Fibroblast of lung (primary cell): Measurements from ENCODE around the gene ITPRID2. TPM values are rescaled to one million over a fixed set of nuclear protein-coding genes. Genes with fewer than 3 reads are reported as not detected.

Experiments used
- DNase-seq, 2 donors: peaks; one replicate each; pipeline versions ENCODE4 v3.0.0 to v3.0.0-alpha.2; 2010; ENCODE audit warnings: low read depth in 2 of 2
- H2AFZ ChIP-seq: 2 replicates; pipeline ENCODE4 v1.5.1; 2012; ENCODE audit warnings: low read length, control low read depth, inconsistent platforms
- H3K27ac ChIP-seq: 2 replicates; pipeline ENCODE4 v1.5.1; 2011; ENCODE audit warnings: low read length, control low read depth; ENCODE audit not compliant: insufficient read depth
- H3K27me3 ChIP-seq: 2 replicates; pipeline ENCODE4 v1.5.1; 2011; ENCODE audit warnings: mild to moderate bottlenecking, low read length; ENCODE audit not compliant: control insufficient read depth, insufficient read depth
- H3K36me3 ChIP-seq: 2 replicates; pipeline ENCODE4 v1.5.1; 2011; ENCODE audit warnings: low read length; ENCODE audit not compliant: control insufficient read depth, insufficient read depth
- H3K4me1 ChIP-seq: 2 replicates; pipeline ENCODE4 v1.5.1; 2011; ENCODE audit warnings: low read length; ENCODE audit not compliant: control insufficient read depth, insufficient read depth; ENCODE audit errors: extremely low read depth
- H3K4me2 ChIP-seq: 2 replicates; pipeline ENCODE4 v1.5.1; 2011; ENCODE audit warnings: low read length, control low read depth; ENCODE audit not compliant: insufficient read depth; ENCODE audit errors: extremely low read depth
- H3K4me3 ChIP-seq, 4 experiments: fragments of 200-600 bp in 1 of 4; sonication (generic) in 1 of 4; replicated peaks in 1 of 4; 2 replicates each; pipeline ENCODE4 v1.5.1; 2011 to 2016; ENCODE audit warnings: low read length in 4 of 4, low read depth in 3 of 4, mild to moderate bottlenecking in 3 of 4, control low read depth in 2 of 4, inconsistent platforms in 1 of 4, mixed read lengths in 1 of 4; ENCODE audit not compliant: insufficient read depth in 1 of 4; ENCODE audit errors: control extremely low read depth in 1 of 4
- H3K79me2 ChIP-seq: 2 replicates; pipeline ENCODE4 v1.5.1; 2012; ENCODE audit warnings: mild to moderate bottlenecking, low read length, inconsistent platforms; ENCODE audit not compliant: control insufficient read depth, insufficient read depth
- H3K9ac ChIP-seq: 2 replicates; pipeline ENCODE4 v1.5.1; 2011; ENCODE audit warnings: mild to moderate bottlenecking, low read length, control low read depth; ENCODE audit not compliant: insufficient read depth
- H3K9me3 ChIP-seq: 2 replicates; pipeline ENCODE4 v1.5.1; 2012; ENCODE audit warnings: low read depth, low read length; ENCODE audit not compliant: control insufficient read depth, insufficient read depth
- H4K20me1 ChIP-seq: 2 replicates; pipeline ENCODE4 v1.5.1; 2011; ENCODE audit warnings: low read length; ENCODE audit not compliant: control insufficient read depth, insufficient read depth; ENCODE audit errors: extremely low read depth
- EZH2 ChIP-seq: IDR thresholded peaks from 2 replicates; pipeline ENCODE4 v1.5.1; 2012; ENCODE audit warnings: low read length, control low read depth, mild to moderate bottlenecking; ENCODE audit errors: missing control alignments
- polyA plus RNA-seq, 2 donors: library from polyadenylated mRNA; depleted of rRNA in 1 of 2; stranded (reverse) in 1 of 2; unstranded in 1 of 2; fragments of >200 nt; gene quantifications; 2 replicates each; pipeline ENCODE4 v1.2.1, GENCODE V29; 2011 to 2012; ENCODE audit warnings: missing spikeins in 1 of 2
- total RNA-seq: library from RNA; depleted of rRNA; stranded (reverse); fragments of >200 nt; gene quantifications from 2 replicates; pipeline ENCODE4 v1.2.1, GENCODE V29; 2014
- TF ChIP-seq, protein P1 (sequence below), 2 donors: IDR thresholded peaks in 1 of 2; conservative IDR thresholded peaks in 1 of 2; 1 replicate in 1 of 2; 2 replicates in 1 of 2; pipeline ENCODE4 v1.5.1; 2011 to 2012; ENCODE audit warnings: low read length in 2 of 2, control low read depth in 1 of 2, inconsistent platforms in 1 of 2, low read depth in 1 of 2, mild to moderate bottlenecking in 1 of 2

ITPRID2 gene
- total and polyA plus RNA-seq, 2 donors (not counting 1 experiment from before 2014, with no cell fraction given) = 70.5 to 179 TPM

DNA sequence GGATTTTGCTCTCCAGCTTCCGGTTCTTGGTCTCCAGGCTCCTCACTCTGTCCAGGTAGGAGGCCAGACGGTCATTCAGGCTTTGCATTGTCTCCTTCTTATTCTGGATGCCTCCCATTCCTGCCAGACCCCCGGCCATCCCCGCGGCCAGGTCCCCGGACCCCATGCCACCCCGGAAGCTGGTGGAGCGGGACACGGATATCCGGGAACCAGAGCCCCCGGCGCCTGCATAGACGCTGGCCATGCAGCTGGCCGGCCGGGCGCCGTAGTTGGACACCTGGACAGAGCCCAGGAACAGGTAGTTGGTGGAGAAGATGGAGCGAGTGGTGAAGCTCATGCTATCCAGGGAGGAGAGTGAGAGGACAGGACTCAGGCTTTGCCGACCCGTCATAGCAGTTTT lies 70.6 kb downstream of the ITPRID2 start:
- Histone ChIP-seq H3K9me3 (no peaks in the 10 kb centered on the region), H3K79me2 (no peaks in the 10 kb centered on the region), H2AFZ (no peak overlapping the region), H3K4me3 (no peak overlapping the region), H3K9ac (no peak overlapping the region), H3K27ac (no peak overlapping the region), H3K36me3 (no peaks in the 10 kb centered on the region), H3K4me1 (no peaks in the 10 kb centered on the region), H4K20me1 (no peaks in the 10 kb centered on the region), H3K4me2 (no peak overlapping the region), H3K27me3 (no peaks in the 10 kb centered on the region)
- no peak for DNase-seq
- TF ChIP-seq, protein P1, sequence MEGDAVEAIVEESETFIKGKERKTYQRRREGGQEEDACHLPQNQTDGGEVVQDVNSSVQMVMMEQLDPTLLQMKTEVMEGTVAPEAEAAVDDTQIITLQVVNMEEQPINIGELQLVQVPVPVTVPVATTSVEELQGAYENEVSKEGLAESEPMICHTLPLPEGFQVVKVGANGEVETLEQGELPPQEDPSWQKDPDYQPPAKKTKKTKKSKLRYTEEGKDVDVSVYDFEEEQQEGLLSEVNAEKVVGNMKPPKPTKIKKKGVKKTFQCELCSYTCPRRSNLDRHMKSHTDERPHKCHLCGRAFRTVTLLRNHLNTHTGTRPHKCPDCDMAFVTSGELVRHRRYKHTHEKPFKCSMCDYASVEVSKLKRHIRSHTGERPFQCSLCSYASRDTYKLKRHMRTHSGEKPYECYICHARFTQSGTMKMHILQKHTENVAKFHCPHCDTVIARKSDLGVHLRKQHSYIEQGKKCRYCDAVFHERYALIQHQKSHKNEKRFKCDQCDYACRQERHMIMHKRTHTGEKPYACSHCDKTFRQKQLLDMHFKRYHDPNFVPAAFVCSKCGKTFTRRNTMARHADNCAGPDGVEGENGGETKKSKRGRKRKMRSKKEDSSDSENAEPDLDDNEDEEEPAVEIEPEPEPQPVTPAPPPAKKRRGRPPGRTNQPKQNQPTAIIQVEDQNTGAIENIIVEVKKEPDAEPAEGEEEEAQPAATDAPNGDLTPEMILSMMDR (conservative IDR thresholded peaks at IDR 0.05 in 1 of 2, IDR thresholded peaks at IDR 0.05 in 1 of 2; ENCODE audit: low read depth in 1 of 2, low read length in 2 of 2) = no peak
- no peak for TF ChIP-seq EZH2

DNA sequence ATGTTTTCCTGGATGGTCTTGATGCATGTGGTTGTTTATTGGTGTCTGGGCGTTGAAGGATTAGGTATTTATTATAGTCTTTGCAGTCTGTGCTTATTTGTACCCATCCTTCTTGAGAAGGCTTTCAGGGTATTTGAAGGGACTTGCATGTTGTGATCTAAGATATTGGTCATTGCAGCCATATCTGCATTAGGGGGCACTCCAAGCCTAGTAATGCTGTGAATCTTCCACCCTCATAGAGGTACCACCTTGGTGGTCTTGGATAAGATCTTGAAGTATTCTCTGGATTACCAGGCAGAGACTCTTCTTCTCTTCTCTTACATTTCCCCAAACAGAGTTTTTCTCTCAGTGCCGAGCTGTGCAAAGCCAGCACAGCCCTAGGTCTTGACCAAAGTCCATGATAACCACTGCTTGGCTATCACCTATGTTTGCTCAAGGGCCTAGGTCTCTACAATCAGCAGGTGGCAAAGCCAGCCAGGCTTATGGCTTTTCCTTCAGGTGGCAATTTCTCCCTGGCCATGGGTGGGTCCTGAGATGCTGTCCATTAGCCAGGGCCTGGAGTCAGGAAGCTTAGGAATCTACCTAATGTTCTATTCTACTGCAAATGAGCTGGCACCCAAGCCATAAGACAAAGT lies 78.7 kb downstream of the ITPRID2 start:
- no peak overlapping the region for H3K9ac ChIP-seq
- TF ChIP-seq EZH2 = no peak
- TF ChIP-seq, protein P1 (conservative IDR thresholded peaks at IDR 0.05 in 1 of 2, IDR thresholded peaks at IDR 0.05 in 1 of 2; ENCODE audit: low read depth in 1 of 2, low read length in 2 of 2) = no peak
- no peaks in the 10 kb centered on the region for H3K27me3 ChIP-seq
- H3K36me3 ChIP-seq = no peaks in the 10 kb centered on the region
- H3K79me2 ChIP-seq = no peaks in the 10 kb centered on the region
- no peak for DNase-seq
- no peak overlapping the region for H3K4me2 ChIP-seq
- no peaks in the 10 kb centered on the region for H4K20me1 ChIP-seq
- H3K9me3 ChIP-seq = no peaks in the 10 kb centered on the region
- no peaks in the 10 kb centered on the region for H3K4me1 ChIP-seq
- H3K27ac ChIP-seq = no peak overlapping the region
- no peak overlapping the region for H3K4me3 ChIP-seq
- H2AFZ ChIP-seq = no peak overlapping the region

DNA sequence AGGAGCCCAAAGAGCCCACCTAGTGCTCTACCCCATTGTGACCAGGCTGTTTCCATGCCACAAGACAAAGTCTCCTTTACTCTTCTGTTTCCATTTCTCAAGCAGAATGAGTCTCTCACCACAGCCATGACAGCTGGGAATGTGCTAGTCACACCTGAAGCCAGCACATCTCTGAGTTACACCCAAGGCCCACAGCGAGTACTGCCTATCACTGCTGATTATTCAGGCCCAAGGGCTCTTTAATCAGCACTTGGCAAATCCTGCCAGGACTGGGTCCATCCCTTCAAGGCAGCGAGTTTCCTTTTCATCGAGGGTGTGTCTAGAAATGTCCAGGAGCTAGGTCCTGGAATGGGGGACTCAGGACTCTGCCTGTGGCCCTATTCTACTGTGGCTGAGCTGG lies 79.5 kb downstream of the ITPRID2 start:
- no peaks in the 10 kb centered on the region for H3K9me3 ChIP-seq
- no peaks in the 10 kb centered on the region for H3K27me3 ChIP-seq
- H3K79me2 ChIP-seq = no peaks in the 10 kb centered on the region
- no peak overlapping the region for H3K4me2 ChIP-seq
- TF ChIP-seq, protein P1 (conservative IDR thresholded peaks at IDR 0.05 in 1 of 2, IDR thresholded peaks at IDR 0.05 in 1 of 2; ENCODE audit: low read depth in 1 of 2, low read length in 2 of 2) = no peak
- H3K4me3 ChIP-seq = no peak overlapping the region
- H3K27ac ChIP-seq = no peak overlapping the region
- no peak overlapping the region for H2AFZ ChIP-seq
- no peaks in the 10 kb centered on the region for H3K36me3 ChIP-seq
- no peak for DNase-seq
- H3K9ac ChIP-seq = no peak overlapping the region
- no peaks in the 10 kb centered on the region for H3K4me1 ChIP-seq
- H4K20me1 ChIP-seq = no peaks in the 10 kb centered on the region
